Airway epithelial cell (primary cell): Measurements from ENCODE around the gene RTCB. TPM values are rescaled to one million over a fixed set of nuclear protein-coding genes. Genes with fewer than 3 reads are reported as not detected.

Experiments used
- total RNA-seq: library from RNA; depleted of rRNA; stranded (reverse); fragments of >200 nt; gene quantifications from 2 replicates; pipeline ENCODE4 v1.2.3, GENCODE V29; 2015

RTCB gene
- total RNA-seq = 81.7 and 89.5 TPM in 2 replicates

DNA sequence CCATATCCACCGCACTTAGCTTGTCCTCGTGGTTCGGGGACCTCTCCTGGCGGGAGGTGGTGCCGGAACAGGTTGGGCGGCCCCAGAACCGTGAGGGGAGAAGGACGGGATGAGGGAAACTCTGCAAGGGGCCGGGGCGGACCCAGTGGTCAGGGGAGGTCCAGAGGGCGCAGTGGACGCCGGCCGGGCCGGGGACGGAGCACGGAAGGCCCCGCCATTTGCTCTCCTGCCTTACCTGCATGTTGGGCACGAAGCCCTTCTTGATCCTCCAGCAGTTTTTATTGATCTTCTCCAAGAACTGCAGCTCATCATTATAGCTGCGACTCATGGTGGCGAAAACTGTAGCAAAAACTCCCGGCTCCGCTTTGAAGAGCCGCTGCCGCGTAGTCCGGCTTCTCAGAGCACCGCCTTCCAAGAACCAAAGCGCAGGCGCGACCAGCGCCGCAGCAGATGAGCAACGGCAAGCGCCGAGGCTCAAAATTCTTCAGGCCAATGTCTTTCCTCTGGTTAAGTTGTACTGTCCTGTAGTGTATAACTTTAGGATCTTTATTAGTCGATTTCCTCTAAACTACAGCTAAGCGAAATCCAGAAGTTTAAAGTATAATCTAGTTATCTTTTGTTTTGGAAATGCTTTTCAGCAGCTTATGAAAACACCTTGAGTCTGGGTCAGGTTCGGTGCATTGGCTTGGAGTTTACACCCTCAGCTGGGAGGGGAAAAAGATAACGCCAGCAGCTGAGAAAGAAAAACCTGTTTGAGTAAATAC lies at the start of gene RTCB:
TSS of gene RTCB (minus strand) at position 419 of the 764 bp plus-strand sequence. CDS start at position 328, 91 bp downstream.

DNA sequence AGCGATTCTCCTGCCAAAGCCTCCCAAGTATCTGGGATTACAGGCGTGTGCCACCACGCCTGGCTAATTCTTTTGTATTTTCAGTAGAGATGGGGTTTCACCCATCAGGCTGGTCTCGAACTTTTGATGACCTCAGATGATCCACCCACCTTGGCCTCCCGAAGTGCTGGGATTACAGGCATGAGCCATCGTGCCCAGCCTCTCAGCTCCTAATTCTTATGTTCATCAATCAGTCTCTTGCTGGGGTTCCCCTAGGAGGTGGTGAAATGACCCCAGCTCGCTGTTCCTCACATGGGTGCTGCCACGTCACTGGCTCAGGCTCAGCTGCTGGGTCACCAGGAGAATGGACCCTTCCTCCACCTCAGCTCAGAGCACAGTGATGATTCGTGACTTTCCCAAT lies 54.5 kb downstream of the RTCB start, which contains the start of gene RFPL3:
TSS of gene RFPL3 (plus strand) at position 301 of the 400 bp plus-strand sequence. CDS start 205 bp downstream, outside the sequence.

Other genes starting within 250 kb of the RTCB start
- gene RFPL2, start 207.2 kb downstream of the RTCB start, total RNA-seq = not detected in 2 replicates
- gene SLC5A4, start 156.9 kb downstream of the RTCB start, total RNA-seq = not detected in 2 replicates
- not detected in 2 replicates for gene RFPL3, start 54.4 kb downstream of the RTCB start, total RNA-seq
- 0.07 TPM in 1 of 2 replicates, not detected in the other for gene BPIFC, start 52.2 kb upstream of the RTCB start, total RNA-seq
- gene FBXO7, start 62.6 kb upstream of the RTCB start, total RNA-seq = 59.4 and 73.7 TPM in 2 replicates